ENCODE results near the gene POT1.

The POT1 gene

DNA sequence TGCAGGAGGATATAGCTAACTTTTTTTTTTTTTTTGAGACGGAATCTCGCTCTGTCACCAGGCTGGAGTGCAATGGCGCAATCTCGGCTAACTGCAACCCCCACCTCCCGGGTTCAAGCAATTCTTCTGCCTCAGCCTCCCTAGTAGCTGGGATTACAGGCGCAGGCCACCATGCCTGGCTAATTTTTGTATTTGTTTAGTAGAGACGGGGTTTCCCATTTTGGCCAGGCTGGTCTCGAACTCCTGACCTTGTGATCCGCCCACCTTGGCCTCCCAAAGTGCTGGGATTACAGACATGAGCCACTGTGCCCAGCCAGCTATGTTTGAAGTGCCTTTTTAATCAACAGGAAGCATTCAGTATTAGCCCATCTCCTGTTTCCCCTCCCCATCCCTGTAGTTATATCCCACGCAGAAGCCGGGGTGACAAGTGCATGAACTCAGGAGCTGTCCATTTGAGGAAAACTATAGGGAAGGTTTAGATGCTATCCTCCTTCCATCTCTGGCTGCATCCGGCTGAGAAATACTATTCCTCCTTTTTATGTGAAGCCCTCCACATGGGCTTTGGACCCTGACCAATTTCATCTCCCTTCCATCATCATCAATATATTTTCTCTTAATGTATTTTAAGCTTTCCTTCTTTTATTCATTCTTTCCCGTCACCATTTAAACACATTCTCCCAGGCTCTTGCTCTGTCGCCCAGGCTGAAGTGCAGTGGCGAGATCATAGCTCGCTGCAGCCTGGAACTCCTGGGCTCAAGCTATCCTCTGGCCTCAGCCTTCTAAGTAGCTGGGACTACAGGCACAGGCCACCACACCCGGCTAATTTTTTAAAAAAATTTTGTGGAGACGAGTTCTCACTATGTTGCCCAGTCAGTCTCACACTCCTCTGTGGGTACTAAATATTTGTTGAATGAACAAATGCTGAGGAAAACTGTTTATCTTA lies 1.3 kb upstream of the POT1 start:
- TF ChIP-seq, protein P1, sequence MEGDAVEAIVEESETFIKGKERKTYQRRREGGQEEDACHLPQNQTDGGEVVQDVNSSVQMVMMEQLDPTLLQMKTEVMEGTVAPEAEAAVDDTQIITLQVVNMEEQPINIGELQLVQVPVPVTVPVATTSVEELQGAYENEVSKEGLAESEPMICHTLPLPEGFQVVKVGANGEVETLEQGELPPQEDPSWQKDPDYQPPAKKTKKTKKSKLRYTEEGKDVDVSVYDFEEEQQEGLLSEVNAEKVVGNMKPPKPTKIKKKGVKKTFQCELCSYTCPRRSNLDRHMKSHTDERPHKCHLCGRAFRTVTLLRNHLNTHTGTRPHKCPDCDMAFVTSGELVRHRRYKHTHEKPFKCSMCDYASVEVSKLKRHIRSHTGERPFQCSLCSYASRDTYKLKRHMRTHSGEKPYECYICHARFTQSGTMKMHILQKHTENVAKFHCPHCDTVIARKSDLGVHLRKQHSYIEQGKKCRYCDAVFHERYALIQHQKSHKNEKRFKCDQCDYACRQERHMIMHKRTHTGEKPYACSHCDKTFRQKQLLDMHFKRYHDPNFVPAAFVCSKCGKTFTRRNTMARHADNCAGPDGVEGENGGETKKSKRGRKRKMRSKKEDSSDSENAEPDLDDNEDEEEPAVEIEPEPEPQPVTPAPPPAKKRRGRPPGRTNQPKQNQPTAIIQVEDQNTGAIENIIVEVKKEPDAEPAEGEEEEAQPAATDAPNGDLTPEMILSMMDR (IDR thresholded peaks at IDR 0.05; ENCODE audit: control insufficient read depth, insufficient read depth, low read depth, low read length, missing control alignments) = no peak
- H3K4me3 ChIP-seq (ENCODE audit: control insufficient read depth, low read depth, low read length) = no peak overlapping the region
- no peak for DNase-seq (ENCODE audit: low read depth)

DNA sequence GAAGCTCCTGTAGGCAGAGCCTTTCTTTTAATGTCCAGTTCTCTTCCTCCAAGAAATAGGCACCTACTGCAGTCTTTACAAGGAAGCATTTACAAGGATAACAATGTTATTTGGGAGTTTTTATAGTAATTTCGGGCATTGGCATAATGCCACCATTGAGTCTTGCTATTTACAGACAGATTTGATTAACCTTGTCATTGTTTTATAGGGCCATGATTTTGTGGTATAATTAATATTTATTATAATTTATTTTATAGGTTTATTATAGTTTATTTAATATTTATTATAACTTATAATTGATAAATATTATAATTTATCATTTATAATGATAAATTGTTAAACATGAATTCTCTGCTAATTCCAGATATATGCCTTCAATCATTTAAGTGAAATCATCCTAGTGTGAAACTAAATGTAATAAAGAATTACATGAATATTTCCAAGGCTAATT lies 573 bp upstream of the POT1 start:
- TF ChIP-seq, protein P1 (IDR thresholded peaks at IDR 0.05; ENCODE audit: control insufficient read depth, insufficient read depth, low read depth, low read length, missing control alignments) = no peak
- DNase-seq (ENCODE audit: low read depth) = no peak
- H3K4me3 ChIP-seq (ENCODE audit: control insufficient read depth, low read depth, low read length) = peak overlapping the region; percentile 85

DNA sequence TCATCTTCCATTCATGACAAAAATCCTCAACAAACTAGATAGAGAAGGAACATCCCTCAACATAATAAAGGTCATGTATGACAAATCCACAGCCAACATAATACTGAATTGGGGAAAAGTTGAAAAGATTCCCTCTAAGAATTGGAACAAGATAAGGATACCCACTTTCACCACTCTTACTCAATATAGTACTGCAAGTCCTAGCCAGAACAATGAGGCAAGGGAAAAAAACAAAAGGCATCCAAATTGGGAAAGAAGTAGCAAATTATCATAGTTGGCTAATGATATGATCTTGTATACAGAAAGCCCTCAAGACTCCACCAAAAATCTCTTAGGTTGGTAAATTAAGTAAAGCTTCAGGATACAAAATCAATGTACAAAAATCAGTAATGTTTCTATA lies 4.7 kb downstream of the POT1 start:
- TF ChIP-seq, protein P1 (IDR thresholded peaks at IDR 0.05; ENCODE audit: control insufficient read depth, insufficient read depth, low read depth, low read length, missing control alignments) = no peak
- H3K4me3 ChIP-seq (ENCODE audit: control insufficient read depth, low read depth, low read length) = no peak overlapping the region
- DNase-seq (ENCODE audit: low read depth) = no peak

DNA sequence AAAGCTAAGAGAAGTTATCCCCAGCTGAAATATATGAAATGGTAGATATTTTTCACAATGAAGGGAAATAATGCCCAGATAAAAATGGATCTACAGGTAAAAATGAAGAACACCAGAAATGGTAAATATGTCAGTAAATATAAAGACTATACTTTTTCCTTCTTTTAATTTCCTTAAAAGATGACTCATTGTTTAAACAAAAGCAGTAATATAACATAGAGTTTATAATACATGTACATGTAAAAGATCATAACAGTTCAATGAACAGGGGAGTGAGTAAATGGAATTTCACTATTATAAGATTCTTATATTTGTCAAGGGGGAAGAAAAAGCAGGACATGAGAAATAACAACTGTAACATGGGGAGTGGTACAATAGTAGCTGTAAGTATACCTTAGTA lies 7.4 kb downstream of the POT1 start:
- no peak overlapping the region for H3K4me3 ChIP-seq (ENCODE audit: control insufficient read depth, low read depth, low read length)
- TF ChIP-seq, protein P1 (IDR thresholded peaks at IDR 0.05; ENCODE audit: control insufficient read depth, insufficient read depth, low read depth, low read length, missing control alignments) = no peak
- DNase-seq (ENCODE audit: low read depth) = no peak

DNA sequence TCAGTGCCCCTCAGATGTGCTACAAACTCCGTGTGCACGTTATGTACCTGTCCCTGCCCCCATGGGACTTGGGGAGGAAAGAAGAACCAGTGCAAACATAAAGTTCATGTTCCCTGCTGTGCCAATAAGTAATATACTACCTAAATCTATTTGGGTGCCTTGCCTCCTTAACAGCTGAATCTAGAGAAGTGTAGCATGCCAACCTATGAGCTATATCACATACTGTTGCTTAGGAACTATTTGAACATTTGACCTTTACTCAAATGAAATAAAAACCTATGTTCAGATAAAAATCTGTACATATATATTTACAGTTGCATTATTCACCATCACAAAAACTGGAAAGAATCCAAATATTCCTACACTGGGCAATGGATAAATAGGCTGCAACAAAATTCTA lies 9.8 kb downstream of the POT1 start:
- TF ChIP-seq, protein P1 (IDR thresholded peaks at IDR 0.05; ENCODE audit: control insufficient read depth, insufficient read depth, low read depth, low read length, missing control alignments) = no peak
- no peak for DNase-seq (ENCODE audit: low read depth)
- no peak overlapping the region for H3K4me3 ChIP-seq (ENCODE audit: control insufficient read depth, low read depth, low read length)

DNA sequence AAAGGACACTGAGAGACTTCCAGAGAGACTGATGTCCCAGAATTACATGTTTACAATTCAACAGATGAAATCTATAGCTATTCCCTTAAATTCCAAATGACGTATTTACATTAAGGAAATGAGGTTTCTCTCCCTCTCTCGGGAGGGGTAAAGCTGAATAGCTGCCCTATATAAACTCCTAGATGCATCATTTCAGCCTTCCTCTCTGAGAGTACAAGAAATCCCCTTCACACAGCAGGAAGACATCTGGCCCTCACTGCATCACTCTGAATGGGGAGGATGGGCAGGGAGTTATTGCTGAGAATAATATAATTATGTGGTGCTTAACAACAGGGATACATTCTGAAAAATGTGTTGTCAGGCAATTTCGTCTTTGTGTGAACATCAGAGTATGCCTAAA lies 11.0 kb downstream of the POT1 start:
- DNase-seq (ENCODE audit: low read depth) = no peak
- TF ChIP-seq, protein P1 (IDR thresholded peaks at IDR 0.05; ENCODE audit: control insufficient read depth, insufficient read depth, low read depth, low read length, missing control alignments) = no peak
- no peak overlapping the region for H3K4me3 ChIP-seq (ENCODE audit: control insufficient read depth, low read depth, low read length)
